ENCODE data around the gene TNFRSF4. TPM values are rescaled to one million over a fixed set of nuclear protein-coding genes. Genes with fewer than 3 reads are reported as not detected.

TNFRSF4 gene
- total and polyA plus RNA-seq, 2 of the 8 experiments (the other 6 are each of a cell fraction or from before 2014, with no cell fraction given), result 0.06 TPM; not detected in 1

- Histone ChIP-seq H3K4me3 (ENCODE audit: extremely low read depth in 1 of 4, insufficient read depth in 2 of 4, low read depth in 3 of 4, low read length in 4 of 4) (no peak overlapping the region), H3K36me3 (ENCODE audit: control insufficient read depth in 2 of 4, insufficient read depth in 4 of 4, low read length in 3 of 4) (no peaks in the 10 kb centered on the region), H2BK5ac (ENCODE audit: low read depth, low read length) (no peak overlapping the region), H3K9ac (replicated peaks in 1 of 4; ENCODE audit: extremely low read depth in 1 of 4, low read depth in 3 of 4, low read length in 3 of 4) (no peak overlapping the region), H4K91ac (replicated peaks; ENCODE audit: insufficient read length, low read length) (no peak overlapping the region), H3K18ac (ENCODE audit: extremely low read depth, low read length) (no peak overlapping the region), H4K8ac (ENCODE audit: extremely low read depth, insufficient read depth, low read length) (no peak overlapping the region), H3K56ac (replicated peaks; ENCODE audit: insufficient read length, low read depth, low read length) (no peak overlapping the region), H2BK120ac (replicated peaks; ENCODE audit: low read depth, low read length) (no peak overlapping the region), H2BK15ac (ENCODE audit: low read length) (no peak overlapping the region), H2AK5ac (ENCODE audit: low read depth, low read length) (no peak overlapping the region), H3K4me2 (ENCODE audit: insufficient read depth in 1 of 2, low read depth in 2 of 2, low read length in 2 of 2) (no peak overlapping the region), H3K23ac (ENCODE audit: insufficient read length) (no peak overlapping the region), H3K9me3 (ENCODE audit: insufficient read depth in 2 of 2, low read depth in 1 of 2, low read length in 1 of 2) (0 out of 4 replicates have a peak, but pooled peaks cover 0 to 2% of the 10 kb centered on the region in 2 experiments), H2BK12ac (ENCODE audit: low read depth, low read length) (no peak overlapping the region), H3K27me3 (replicated peaks in 1 of 4; ENCODE audit: control insufficient read depth in 3 of 4, extremely low read depth in 1 of 4, insufficient read depth in 3 of 4, low read length in 3 of 4) (no peaks in the 10 kb centered on the region), H3K4ac (replicated peaks; ENCODE audit: insufficient read length, low read depth, low read length) (no peak overlapping the region), H3K79me1 (ENCODE audit: low read depth, low read length) (no peaks in the 10 kb centered on the region), H4K5ac (ENCODE audit: insufficient read length, low read depth, low read length) (no peak overlapping the region), H2BK20ac (ENCODE audit: low read length) (no peak overlapping the region), H3K4me1 (replicated peaks in 1 of 4; ENCODE audit: control insufficient read depth in 3 of 4, insufficient read depth in 4 of 4, low read length in 3 of 4) (no peaks in the 10 kb centered on the region; a peak in 1 of 7 replicates), H2AFZ (ENCODE audit: low read length) (no peak overlapping the region), H3K79me2 (ENCODE audit: control insufficient read depth in 1 of 2, insufficient read depth in 2 of 2, low read length in 2 of 2) (no peaks in the 10 kb centered on the region), H3K27ac (ENCODE audit: low read depth, low read length) (no peak overlapping the region), H4K20me1 (replicated peaks in 1 of 2; ENCODE audit: control insufficient read depth in 1 of 2, insufficient read depth in 2 of 2, low read length in 2 of 2) (peaks cover 0 to 3% of the 10 kb centered on the region in 2 experiments), H3K23me2 (ENCODE audit: low read depth, low read length) (no peaks in the 10 kb centered on the region), H3K14ac (ENCODE audit: insufficient read length) (no peak overlapping the region)
- no peak for DNase-seq (ENCODE audit: low read depth in 1 of 2, low spot score in 2 of 2)
- CTCF ChIA-PET (ENCODE audit: partially characterized antibody), result interaction anchor here (1.1 kb wide), 1 partner anchor 208 kb away, joined by 3 read pairs; no protein-coding TSS in a partner anchor
- no peak for FAIRE-seq
- WGBS, 2 experiments (ENCODE audit: extremely low coverage in 1 of 2, insufficient coverage in 1 of 2, insufficient read length in 1 of 2, insufficient replicate concordance in 2 of 2, low coverage in 1 of 2, low lambda C conversion rate in 2 of 2, missing lambda C conversion rate in 1 of 2), result 91% methylated on average over 28 of the region's 33 CpGs; no CpG with 5 or more reads in 1 of the 2 experiments
- POLR2A ChIA-PET (ENCODE audit: partially characterized antibody), result interaction anchor here (0.7 kb wide), 1 partner anchor 23 kb away, joined by 4 read pairs; no protein-coding TSS in a partner anchor
- TF ChIP-seq POLR2AphosphoS5 (IDR thresholded peaks at IDR 0.05; ENCODE audit: low read depth, low read length) (no peak), SP2 (IDR thresholded peaks at IDR 0.05; ENCODE audit: low read length) (no peak), CEBPB (IDR thresholded peaks at IDR 0.05; ENCODE audit: low read depth, low read length) (no peak), CTBP2 (IDR thresholded peaks at IDR 0.05; ENCODE audit: borderline replicate concordance, insufficient read depth, insufficient read length, low read length) (no peak), SIX5 (IDR thresholded peaks at IDR 0.05; ENCODE audit: low read depth, low read length) (no peak), SIRT6 (IDR thresholded peaks at IDR 0.05; ENCODE audit: low read length) (no peak), CBX8 (IDR thresholded peaks at IDR 0.05; ENCODE audit: borderline replicate concordance, low read depth, low read length) (no peak), TCF12 (IDR thresholded peaks at IDR 0.05; ENCODE audit: low read depth, low read length) (no peak), SP4 (IDR thresholded peaks at IDR 0.05; ENCODE audit: low read length) (no peak), POLR2A (IDR thresholded peaks at IDR 0.05; ENCODE audit: control extremely low read depth in 1 of 2, low read depth in 2 of 2, low read length in 2 of 2) (no peak), EP300 (IDR thresholded peaks at IDR 0.05; ENCODE audit: borderline replicate concordance in 1 of 2, low read depth in 2 of 2, low read length in 2 of 2) (no peak), HDAC6 (IDR thresholded peaks at IDR 0.05; ENCODE audit: low read depth, low read length) (no peak), BCL11A (IDR thresholded peaks at IDR 0.05; ENCODE audit: low read depth in 2 of 2, low read length in 2 of 2) (no peak)
These were observed 29.8 kb downstream of the TNFRSF4 start for GRCh38 chr1:1183833-1184775.
